Gastroesophageal sphincter (tissue), 4 donors: Measurements from ENCODE around the gene RGS10. TPM values are rescaled to one million over a fixed set of nuclear protein-coding genes. Genes with fewer than 3 reads are reported as not detected.

ENCODE experiments used
- ATAC-seq: fragments of 150-250 bp; one replicate; pipeline ENCODE4 v1.9.1; 2016; ENCODE audit warnings: mild to moderate bottlenecking, moderate library complexity
- H3K27ac ChIP-seq, 4 donors: fragments of 200-600 bp; sonication (generic) in 3 of 4; 1 replicate in 3 of 4; 2 replicates in 1 of 4; pipeline ENCODE4 v1.5.1; 2016 to 2019
- H3K27me3 ChIP-seq: fragments of 200-600 bp; sonication (generic); one replicate; pipeline ENCODE4 v1.5.1; 2019
- H3K36me3 ChIP-seq, 2 donors: fragments of 200-600 bp; sonication (generic); one replicate each; pipeline ENCODE4 v1.5.1; 2019; ENCODE audit warnings: control low read depth in 1 of 2
- H3K4me1 ChIP-seq, 3 donors: fragments of 200-600 bp; sonication (generic); 1 replicate in 2 of 3; 2 replicates in 1 of 3; pipeline ENCODE4 v1.5.1; 2016 to 2019; ENCODE audit warnings: control low read depth in 2 of 3
- H3K4me3 ChIP-seq, 2 donors: fragments of 200-600 bp; sonication (generic); one replicate each; pipeline ENCODE4 v1.5.1; 2019; ENCODE audit warnings: mild to moderate bottlenecking in 1 of 2, moderate library complexity in 1 of 2
- H3K9me3 ChIP-seq, 3 donors: fragments of 200-600 bp; sonication (generic); one replicate each; pipeline ENCODE4 v1.5.1; 2017 to 2019; ENCODE audit warnings: control low read depth in 2 of 3
- CTCF ChIP-seq, 4 experiments: fragments of 200-600 bp in 2 of 4; fragments of 450-650 bp in 2 of 4; sonication (generic) in 1 of 4; IDR thresholded peaks; one replicate each; pipeline ENCODE4 v1.5.1; 2017 to 2019; ENCODE audit warnings: antibody characterized with exemption in 4 of 4, mild to moderate bottlenecking in 2 of 4, moderate library complexity in 2 of 4
- EP300 ChIP-seq: sonication (generic); formaldehyde crosslinking; IDR thresholded peaks from one replicate; pipeline ENCODE4 v1.6.1; 2017; ENCODE audit warnings: antibody characterized with exemption, mild to moderate bottlenecking
- POLR2A ChIP-seq, 2 donors: fragments of 450-650 bp; IDR thresholded peaks; one replicate each; pipeline ENCODE4 v1.6.1; 2017; ENCODE audit warnings: antibody characterized with exemption in 2 of 2, mild to moderate bottlenecking in 2 of 2, moderate library complexity in 1 of 2
- POLR2AphosphoS5 ChIP-seq: sonication (generic); formaldehyde crosslinking; IDR thresholded peaks from one replicate; pipeline ENCODE4 v1.6.1; 2017; ENCODE audit warnings: antibody characterized with exemption
- WGBS, 2 donors: methylation state at CpG; one replicate each; pipeline ENCODE4 v1.1.5; 2018; ENCODE audit warnings: low coverage in 1 of 2; 5-methylcytosine and 5-hydroxymethylcytosine counted together
- total RNA-seq, 4 donors: library from RNA; depleted of rRNA; stranded (reverse); fragments of >200 nt; gene quantifications; one replicate each; pipeline ENCODE4 v1.1.0, GENCODE V29; 2016

RGS10 gene
- total RNA-seq, 4 donors from 2014 or later: 18.1 to 48.5 (median 33.4) TPM

GRCh38 chr10:119452396-119452795 lies 90.1 kb downstream of the RGS10 start:
- no peak for ATAC-seq
- H3K9me3 ChIP-seq: no peaks in the 10 kb centered on the region
- H3K27ac ChIP-seq: no peak overlapping the region
- peaks cover 0 to 17% (median 0%) of the 10 kb centered on the region in 3 donors for H3K4me1 ChIP-seq
- TF ChIP-seq POLR2AphosphoS5: no peak
- no peak for TF ChIP-seq EP300
- no peak for TF ChIP-seq POLR2A (IDR thresholded peaks at IDR 0.05)
- no peak for TF ChIP-seq CTCF (IDR thresholded peaks at IDR 0.05)
- 67% methylated on average over 1 of the region's 14 CpGs; no CpG with 5 or more reads in 1 of the 2 donors for WGBS, 2 donors
- no peaks in the 10 kb centered on the region for H3K27me3 ChIP-seq
- no peak overlapping the region for H3K4me3 ChIP-seq
- peaks cover 0 to 87% of the 10 kb centered on the region in 2 donors for H3K36me3 ChIP-seq

- peaks cover 0 to 17% (median 0%) of the 10 kb centered on the region in 3 donors for H3K4me1 ChIP-seq
- no peak overlapping the region for H3K4me3 ChIP-seq
- H3K36me3 ChIP-seq: peaks cover 0 to 87% of the 10 kb centered on the region in 2 donors
- 93 to 100% methylated on average over 2 to 5 of the region's 16 CpGs for WGBS, 2 donors
- no peak overlapping the region for H3K27ac ChIP-seq
- H3K9me3 ChIP-seq: no peaks in the 10 kb centered on the region
- TF ChIP-seq CTCF (IDR thresholded peaks at IDR 0.05): no peak
- TF ChIP-seq POLR2A (IDR thresholded peaks at IDR 0.05): no peak
- TF ChIP-seq POLR2AphosphoS5: no peak
- TF ChIP-seq EP300: no peak
- ATAC-seq: no peak
- no peaks in the 10 kb centered on the region for H3K27me3 ChIP-seq
Measured at GRCh38 chr10:119451300-119451896, 91.1 kb downstream of the RGS10 start.

DNA sequence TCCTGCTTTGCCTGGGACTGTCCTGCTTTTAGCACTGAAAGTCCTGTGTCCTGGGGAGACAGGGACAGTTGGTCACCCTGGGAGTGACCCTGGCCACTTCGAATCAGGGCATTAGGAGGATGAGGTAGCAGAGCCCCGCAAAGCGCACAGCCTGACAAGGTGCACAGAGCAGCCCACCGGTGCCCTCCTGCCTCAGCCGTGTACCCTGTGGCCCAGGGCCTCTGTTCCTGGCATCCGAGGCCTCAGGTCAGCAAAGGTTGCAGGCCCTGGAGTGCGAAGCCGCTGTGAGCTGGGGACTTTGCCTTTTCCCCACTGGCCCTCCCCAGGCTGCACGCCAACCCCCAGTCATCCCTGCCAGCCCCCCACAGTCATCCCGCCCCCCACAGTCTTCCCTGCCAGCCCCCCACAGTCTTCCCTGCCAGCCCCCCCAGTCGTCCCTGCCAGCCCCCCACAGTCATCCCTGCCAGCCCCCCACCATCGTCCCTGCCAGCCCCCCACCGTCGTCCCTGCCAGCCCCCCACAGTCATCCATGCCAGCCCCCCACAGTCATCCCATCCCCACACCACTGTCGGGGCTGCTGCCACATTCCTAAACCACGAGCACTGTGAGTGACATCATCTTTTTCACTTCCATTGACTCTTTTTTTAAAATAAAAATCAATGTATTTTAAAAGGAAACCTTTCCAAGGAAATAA lies 91.8 kb downstream of the RGS10 start:
- H3K4me3 ChIP-seq: no peak overlapping the region
- no peaks in the 10 kb centered on the region for H3K9me3 ChIP-seq
- H3K27me3 ChIP-seq: no peaks in the 10 kb centered on the region
- H3K36me3 ChIP-seq: peaks cover 0 to 87% of the 10 kb centered on the region in 2 donors
- ATAC-seq: no peak
- TF ChIP-seq EP300: no peak
- TF ChIP-seq POLR2AphosphoS5: no peak
- no peak for TF ChIP-seq POLR2A (IDR thresholded peaks at IDR 0.05)
- no peak for TF ChIP-seq CTCF (IDR thresholded peaks at IDR 0.05)
- H3K4me1 ChIP-seq: peaks cover 0 to 19% (median 0%) of the 10 kb centered on the region in 3 donors
- peak overlapping the region in 1 of 4 donors; percentile 10 for H3K27ac ChIP-seq
- 10 to 80% methylated on average over 1 to 2 of the region's 16 CpGs for whole genome bisulfite sequencing, 2 donors

Other genes starting within 250 kb of the RGS10 start
- gene TIAL1, start 54.2 kb upstream of the RGS10 start, total RNA-seq: 100 to 1,000 TPM in 1 of 4 donors, 10 to 100 TPM in 3; 53.6 to 117 (median 57.9) TPM
- 10 to 100 TPM; 31.2 to 80.4 (median 61.4) TPM for gene BAG3, start 108.7 kb upstream of the RGS10 start, total RNA-seq
- gene INPP5F, start 183.3 kb upstream of the RGS10 start, total RNA-seq: 10 to 100 TPM; 17.1 to 26.9 (median 24.0) TPM